BE2C (cell line): ENCODE results near the gene CCDC150.

ENCODE experiments used
- DNase-seq: peaks from one replicate; pipeline ENCODE4 v3.0.0-alpha.2; 2020
- H3K27me3 ChIP-seq: fragments of 250-450 bp; sonication (Bioruptor Pico); 2 replicates; pipeline ENCODE4 v1.5.1; 2020; ENCODE audit warnings: mild to moderate bottlenecking
- H3K36me3 ChIP-seq: fragments of 250-450 bp; sonication (Bioruptor Pico); 2 replicates; pipeline ENCODE4 v1.5.1; 2020; ENCODE audit warnings: mild to moderate bottlenecking
- H3K4me1 ChIP-seq: fragments of 250-450 bp; sonication (Bioruptor Pico); 2 replicates; pipeline ENCODE4 v1.5.1; 2020
- H3K4me3 ChIP-seq: 2 replicates; pipeline ENCODE4 v1.5.1; 2011; ENCODE audit warnings: low read depth, low read length
- H3K9me3 ChIP-seq: fragments of 250-450 bp; sonication (Bioruptor Pico); 2 replicates; pipeline ENCODE4 v1.5.1; 2020
- TF ChIP-seq, protein P1 (sequence below): IDR thresholded peaks from 2 replicates; pipeline ENCODE4 v1.5.1; 2012; ENCODE audit warnings: mild to moderate bottlenecking, low read depth, low read length

CCDC150 gene

DNA sequence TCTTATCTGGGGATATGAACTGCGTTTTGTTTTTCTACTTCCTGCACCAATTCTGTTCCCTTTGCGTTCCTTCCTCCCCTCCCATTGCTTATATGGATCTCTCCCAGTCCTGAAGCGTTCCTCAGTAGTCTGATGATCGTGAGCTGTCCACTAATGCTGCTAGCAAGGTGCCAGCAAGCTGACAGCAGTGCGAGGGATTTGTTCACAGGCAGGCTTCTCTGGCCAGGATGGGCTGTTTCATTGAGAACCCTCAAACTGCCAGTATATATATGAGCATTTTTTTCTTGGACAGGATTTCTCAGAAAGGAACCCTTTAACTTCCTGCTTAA is 119.8 kb downstream of the CCDC150 start:
- no peak for DNase-seq
- no peaks in the 10 kb centered on the region for H3K4me1 ChIP-seq
- TF ChIP-seq, protein P1, sequence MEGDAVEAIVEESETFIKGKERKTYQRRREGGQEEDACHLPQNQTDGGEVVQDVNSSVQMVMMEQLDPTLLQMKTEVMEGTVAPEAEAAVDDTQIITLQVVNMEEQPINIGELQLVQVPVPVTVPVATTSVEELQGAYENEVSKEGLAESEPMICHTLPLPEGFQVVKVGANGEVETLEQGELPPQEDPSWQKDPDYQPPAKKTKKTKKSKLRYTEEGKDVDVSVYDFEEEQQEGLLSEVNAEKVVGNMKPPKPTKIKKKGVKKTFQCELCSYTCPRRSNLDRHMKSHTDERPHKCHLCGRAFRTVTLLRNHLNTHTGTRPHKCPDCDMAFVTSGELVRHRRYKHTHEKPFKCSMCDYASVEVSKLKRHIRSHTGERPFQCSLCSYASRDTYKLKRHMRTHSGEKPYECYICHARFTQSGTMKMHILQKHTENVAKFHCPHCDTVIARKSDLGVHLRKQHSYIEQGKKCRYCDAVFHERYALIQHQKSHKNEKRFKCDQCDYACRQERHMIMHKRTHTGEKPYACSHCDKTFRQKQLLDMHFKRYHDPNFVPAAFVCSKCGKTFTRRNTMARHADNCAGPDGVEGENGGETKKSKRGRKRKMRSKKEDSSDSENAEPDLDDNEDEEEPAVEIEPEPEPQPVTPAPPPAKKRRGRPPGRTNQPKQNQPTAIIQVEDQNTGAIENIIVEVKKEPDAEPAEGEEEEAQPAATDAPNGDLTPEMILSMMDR, result no peak
- no peaks in the 10 kb centered on the region for H3K9me3 ChIP-seq
- H3K4me3 ChIP-seq, result no peak overlapping the region
- no peaks in the 10 kb centered on the region for H3K27me3 ChIP-seq
- peaks cover 13% of the 10 kb centered on the region for H3K36me3 ChIP-seq

DNA sequence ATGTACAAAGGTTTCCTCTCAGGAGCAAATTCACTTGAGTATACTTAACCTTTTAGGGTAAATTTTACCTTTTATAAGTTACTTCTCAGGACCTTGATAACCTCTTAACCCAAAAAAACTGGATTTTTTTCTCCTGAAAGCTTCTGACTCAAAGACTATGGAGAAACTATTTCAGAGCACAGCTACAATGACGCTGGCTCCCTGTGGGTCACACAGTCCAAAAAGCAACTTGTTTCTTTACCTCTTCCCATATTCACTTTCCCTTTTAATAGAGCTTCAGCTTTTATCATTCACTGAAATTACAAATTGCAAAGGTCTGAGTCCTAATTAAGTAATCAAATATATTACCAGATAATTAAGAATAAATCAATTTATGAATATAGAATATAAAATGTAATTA is 127.6 kb downstream of the CCDC150 start:
- no peaks in the 10 kb centered on the region for H3K4me1 ChIP-seq
- H3K9me3 ChIP-seq, result no peaks in the 10 kb centered on the region
- no peaks in the 10 kb centered on the region for H3K27me3 ChIP-seq
- H3K36me3 ChIP-seq, result peaks cover 62% of the 10 kb centered on the region
- no peak for DNase-seq
- TF ChIP-seq, protein P1, result no peak
- no peak overlapping the region for H3K4me3 ChIP-seq
